ENCODE measurements around the gene MACROD2. TPM values are rescaled to one million over a fixed set of nuclear protein-coding genes. Genes with fewer than 3 reads are reported as not detected.

The MACROD2 gene
- total RNA-seq, 4 donors from 2014 or later, result 12.6 to 60.3 (median 18.9) TPM

DNA sequence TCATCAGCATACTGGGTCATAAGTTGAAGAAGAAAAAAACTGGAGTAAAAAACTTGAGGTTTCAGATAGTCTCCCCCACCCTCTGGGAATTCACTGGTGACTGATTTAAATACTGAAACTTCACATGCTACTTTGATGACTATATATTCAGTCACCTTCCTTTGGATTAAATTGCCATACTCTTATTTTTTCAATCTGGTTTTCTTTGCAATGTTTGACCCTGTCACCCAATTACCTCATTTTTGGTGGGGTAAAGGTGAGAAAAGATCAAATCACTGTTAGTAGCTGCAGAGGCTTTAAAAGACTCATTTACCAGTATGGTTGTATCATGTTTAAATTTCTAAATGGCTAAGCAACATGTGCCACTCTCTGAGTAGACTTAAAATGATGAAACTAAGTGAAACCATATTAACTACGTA, 1204.8 kb downstream of the MACROD2 start:
- no peak overlapping the region for H3K4me3 ChIP-seq
- no peak for DNase-seq (ENCODE audit: low spot score in 2 of 2)
- no peaks in the 10 kb centered on the region for H3K27me3 ChIP-seq
- no peaks in the 10 kb centered on the region for H3K4me1 ChIP-seq
- 100% methylated on average over 1 of the region's 1 CpG for WGBS
- no peaks in the 10 kb centered on the region for H3K36me3 ChIP-seq
- no peak overlapping the region for H3K27ac ChIP-seq
- TF ChIP-seq POLR2AphosphoS5 (IDR thresholded peaks at IDR 0.05) (no peak), EP300 (IDR thresholded peaks at IDR 0.05) (no peak), POLR2A (IDR thresholded peaks at IDR 0.05) (no peak)
- TF ChIP-seq, protein P1, sequence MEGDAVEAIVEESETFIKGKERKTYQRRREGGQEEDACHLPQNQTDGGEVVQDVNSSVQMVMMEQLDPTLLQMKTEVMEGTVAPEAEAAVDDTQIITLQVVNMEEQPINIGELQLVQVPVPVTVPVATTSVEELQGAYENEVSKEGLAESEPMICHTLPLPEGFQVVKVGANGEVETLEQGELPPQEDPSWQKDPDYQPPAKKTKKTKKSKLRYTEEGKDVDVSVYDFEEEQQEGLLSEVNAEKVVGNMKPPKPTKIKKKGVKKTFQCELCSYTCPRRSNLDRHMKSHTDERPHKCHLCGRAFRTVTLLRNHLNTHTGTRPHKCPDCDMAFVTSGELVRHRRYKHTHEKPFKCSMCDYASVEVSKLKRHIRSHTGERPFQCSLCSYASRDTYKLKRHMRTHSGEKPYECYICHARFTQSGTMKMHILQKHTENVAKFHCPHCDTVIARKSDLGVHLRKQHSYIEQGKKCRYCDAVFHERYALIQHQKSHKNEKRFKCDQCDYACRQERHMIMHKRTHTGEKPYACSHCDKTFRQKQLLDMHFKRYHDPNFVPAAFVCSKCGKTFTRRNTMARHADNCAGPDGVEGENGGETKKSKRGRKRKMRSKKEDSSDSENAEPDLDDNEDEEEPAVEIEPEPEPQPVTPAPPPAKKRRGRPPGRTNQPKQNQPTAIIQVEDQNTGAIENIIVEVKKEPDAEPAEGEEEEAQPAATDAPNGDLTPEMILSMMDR (IDR thresholded peaks at IDR 0.05), result no peak
- peaks cover 6% of the 10 kb centered on the region for H3K9me3 ChIP-seq

DNA sequence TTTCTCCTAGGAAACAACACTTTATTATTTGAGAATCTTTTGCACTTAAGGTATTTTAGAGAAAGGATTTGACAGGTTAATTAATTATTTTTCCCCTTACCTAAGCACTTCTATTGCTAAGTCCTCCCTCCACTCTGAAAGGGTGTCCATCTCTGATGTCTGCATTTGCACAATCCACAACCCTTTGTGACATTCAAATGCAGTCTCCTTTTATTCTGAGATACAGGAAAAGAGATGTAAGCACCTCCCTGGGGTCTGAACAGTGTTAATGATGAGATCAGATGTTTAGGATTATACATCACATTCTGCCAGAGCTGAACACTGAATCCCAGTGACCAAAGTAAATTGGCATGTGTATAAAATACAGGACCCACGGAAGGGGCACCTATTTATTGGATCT, 1206.3 kb downstream of the MACROD2 start:
- Histone ChIP-seq H3K36me3 (no peaks in the 10 kb centered on the region), H3K4me1 (no peaks in the 10 kb centered on the region), H3K27ac (no peak overlapping the region), H3K9me3 (peaks cover 6% of the 10 kb centered on the region), H3K4me3 (no peak overlapping the region), H3K27me3 (no peaks in the 10 kb centered on the region)
- TF ChIP-seq POLR2AphosphoS5 (IDR thresholded peaks at IDR 0.05) (no peak), EP300 (IDR thresholded peaks at IDR 0.05) (no peak), POLR2A (IDR thresholded peaks at IDR 0.05) (no peak)
- TF ChIP-seq, protein P1 (IDR thresholded peaks at IDR 0.05), result no peak
- no peak for DNase-seq (ENCODE audit: low spot score in 2 of 2)
- WGBS, result 90% methylated on average over 1 of the region's 1 CpG

DNA sequence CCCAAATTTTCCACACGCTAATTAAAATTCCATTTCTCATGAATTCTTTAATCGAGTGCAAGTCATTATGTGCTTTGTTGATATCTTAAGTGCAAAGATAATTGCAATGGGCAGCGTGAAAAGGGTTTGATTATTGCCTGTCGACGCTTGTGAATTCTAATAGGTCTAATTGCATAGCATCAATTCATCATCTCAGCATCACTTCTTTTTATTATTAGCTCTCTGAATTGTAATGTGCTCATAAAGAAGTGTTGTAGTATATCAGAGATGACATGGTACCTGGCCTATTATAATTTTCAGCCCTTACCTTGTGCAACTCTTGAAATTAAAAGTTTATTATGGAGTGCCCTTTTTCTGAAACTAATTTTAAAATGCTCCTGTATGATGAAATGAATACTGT, 1208.9 kb downstream of the MACROD2 start:
- no peaks in the 10 kb centered on the region for H3K4me1 ChIP-seq
- no peak for DNase-seq (ENCODE audit: low spot score in 2 of 2)
- H3K9me3 ChIP-seq, result peaks cover 6% of the 10 kb centered on the region
- 95% methylated on average over 5 of the region's 5 CpGs for WGBS
- TF ChIP-seq POLR2AphosphoS5 (IDR thresholded peaks at IDR 0.05) (no peak), EP300 (IDR thresholded peaks at IDR 0.05) (no peak), POLR2A (IDR thresholded peaks at IDR 0.05) (no peak)
- TF ChIP-seq, protein P1 (IDR thresholded peaks at IDR 0.05), result no peak
- H3K27me3 ChIP-seq, result no peaks in the 10 kb centered on the region
- H3K4me3 ChIP-seq, result no peak overlapping the region
- no peaks in the 10 kb centered on the region for H3K36me3 ChIP-seq
- H3K27ac ChIP-seq, result no peak overlapping the region

DNA sequence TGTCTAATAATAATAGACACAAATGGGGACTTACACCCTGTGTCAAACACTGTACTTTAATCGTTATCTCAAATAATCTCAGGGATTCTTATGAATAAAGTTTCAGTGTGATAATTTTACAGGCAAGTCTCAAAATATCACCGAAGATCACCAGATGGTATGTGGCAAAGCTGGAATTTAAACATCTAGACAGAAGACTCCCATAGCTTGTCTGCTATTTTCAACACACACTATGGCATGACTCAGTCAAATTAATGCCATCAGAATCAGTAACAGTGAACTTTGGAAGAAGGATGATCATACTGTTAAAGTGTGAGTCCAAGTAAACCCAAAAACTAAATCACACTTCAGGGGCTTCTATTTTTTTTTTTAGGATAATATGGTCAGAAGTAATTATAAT, 1209.7 kb downstream of the MACROD2 start:
- no peaks in the 10 kb centered on the region for H3K36me3 ChIP-seq
- no peaks in the 10 kb centered on the region for H3K4me1 ChIP-seq
- H3K4me3 ChIP-seq, result no peak overlapping the region
- no peaks in the 10 kb centered on the region for H3K27me3 ChIP-seq
- DNase-seq (ENCODE audit: low spot score in 2 of 2), result no peak
- TF ChIP-seq EP300 (IDR thresholded peaks at IDR 0.05), result no peak
- no peak for TF ChIP-seq POLR2AphosphoS5 (IDR thresholded peaks at IDR 0.05)
- TF ChIP-seq, protein P1 (IDR thresholded peaks at IDR 0.05), result no peak
- no peak for TF ChIP-seq POLR2A (IDR thresholded peaks at IDR 0.05)
- 83% methylated on average over 2 of the region's 2 CpGs for WGBS
- no peak overlapping the region for H3K27ac ChIP-seq
- H3K9me3 ChIP-seq, result peaks cover 6% of the 10 kb centered on the region

DNA sequence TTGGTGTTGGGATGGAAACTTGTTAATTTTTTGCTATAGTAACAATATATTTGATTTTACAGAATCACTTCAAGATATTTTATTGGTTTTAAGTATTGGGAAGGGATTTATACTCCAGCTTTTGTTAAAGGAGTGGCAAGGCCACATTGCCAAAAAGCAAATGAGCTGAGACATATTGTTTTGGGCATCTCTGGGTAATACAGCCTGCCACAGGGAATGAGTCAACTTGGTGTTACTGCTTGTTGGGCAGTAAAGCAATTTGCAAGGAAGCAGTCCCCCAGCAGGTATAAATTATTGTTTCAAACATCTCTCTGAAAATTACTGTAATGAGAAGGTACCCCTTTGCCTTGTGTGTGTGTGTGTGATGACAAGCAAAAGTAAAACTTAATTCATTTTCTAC, 1210.4 kb downstream of the MACROD2 start:
- TF ChIP-seq POLR2AphosphoS5 (IDR thresholded peaks at IDR 0.05) (no peak), POLR2A (IDR thresholded peaks at IDR 0.05) (no peak), EP300 (IDR thresholded peaks at IDR 0.05) (no peak)
- TF ChIP-seq, protein P1 (IDR thresholded peaks at IDR 0.05), result no peak
- no peak overlapping the region for H3K27ac ChIP-seq
- H3K36me3 ChIP-seq, result no peaks in the 10 kb centered on the region
- peaks cover 6% of the 10 kb centered on the region for H3K9me3 ChIP-seq
- H3K4me3 ChIP-seq, result no peak overlapping the region
- no peaks in the 10 kb centered on the region for H3K4me1 ChIP-seq
- no peaks in the 10 kb centered on the region for H3K27me3 ChIP-seq
- no peak for DNase-seq (ENCODE audit: low spot score in 2 of 2)

Data from suprapubic skin (tissue), 4 donors.